ENCODE measurements around the gene EXT2.

The EXT2 gene

GRCh38 chr11:44243086-44243485 is 147.6 kb downstream of the EXT2 start:
- DNase-seq (ENCODE audit: low read depth in 2 of 2), result no peak

DNA sequence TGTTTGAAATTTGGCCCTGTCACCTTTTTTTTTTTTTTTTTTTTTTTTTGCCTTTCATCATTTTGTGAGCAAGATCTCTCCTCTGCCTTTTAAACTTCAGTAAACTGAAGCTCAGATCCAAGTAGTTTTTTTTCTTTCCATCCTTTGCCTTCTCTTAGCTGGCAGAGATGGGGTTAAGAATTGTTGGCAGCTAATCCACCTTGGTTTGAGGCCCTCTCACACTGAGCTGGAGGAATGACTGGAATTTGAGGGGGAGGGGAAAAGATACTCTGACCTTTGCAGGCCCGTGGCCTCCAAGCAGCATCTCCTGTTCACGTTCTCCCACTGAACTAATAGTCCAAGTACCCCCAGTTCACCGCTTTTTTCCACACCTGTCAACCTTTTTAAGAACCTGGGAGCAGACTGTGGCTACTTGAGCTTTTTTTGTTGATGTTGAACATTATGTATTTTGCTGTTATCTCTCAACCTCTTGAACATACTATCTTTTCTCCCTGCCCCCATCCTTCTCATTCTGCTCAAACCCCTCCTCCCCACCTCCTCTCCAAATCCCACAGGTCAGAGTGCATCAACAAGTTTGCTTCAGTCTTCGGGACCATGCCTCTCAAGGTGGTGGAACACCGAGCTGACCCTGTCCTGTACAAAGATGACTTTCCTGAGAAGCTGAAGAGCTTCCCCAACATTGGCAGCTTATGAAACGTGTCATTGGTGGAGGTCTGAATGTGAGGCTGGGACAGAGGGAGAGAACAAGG is 148.3 kb downstream of the EXT2 start:
- no peak for DNase-seq (ENCODE audit: low read depth in 2 of 2)

DNA sequence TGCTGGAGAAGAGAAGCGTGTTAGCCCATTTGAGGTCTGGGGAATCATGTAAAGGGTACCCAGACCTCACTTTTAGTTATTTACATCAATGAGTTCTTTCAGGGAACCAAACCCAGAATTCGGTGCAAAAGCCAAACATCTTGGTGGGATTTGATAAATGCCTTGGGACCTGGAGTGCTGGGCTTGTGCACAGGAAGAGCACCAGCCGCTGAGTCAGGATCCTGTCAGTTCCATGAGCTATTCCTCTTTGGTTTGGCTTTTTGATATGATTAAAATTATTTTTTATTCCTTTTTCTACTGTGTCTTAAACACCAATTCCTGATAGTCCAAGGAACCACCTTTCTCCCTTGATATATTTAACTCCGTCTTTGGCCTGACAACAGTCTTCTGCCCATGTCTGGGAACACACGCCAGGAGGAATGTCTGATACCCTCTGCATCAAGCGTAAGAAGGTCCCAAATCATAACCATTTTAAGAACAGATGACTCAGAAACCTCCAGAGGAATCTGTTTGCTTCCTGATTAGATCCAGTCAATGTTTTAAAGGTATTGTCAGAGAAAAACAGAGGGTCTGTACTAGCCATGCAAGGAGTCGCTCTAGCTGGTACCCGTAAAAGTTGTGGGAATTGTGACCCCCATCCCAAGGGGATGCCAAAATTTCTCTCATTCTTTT is 149.3 kb downstream of the EXT2 start:
- no peak for DNase-seq (ENCODE audit: low read depth in 2 of 2)

DNA sequence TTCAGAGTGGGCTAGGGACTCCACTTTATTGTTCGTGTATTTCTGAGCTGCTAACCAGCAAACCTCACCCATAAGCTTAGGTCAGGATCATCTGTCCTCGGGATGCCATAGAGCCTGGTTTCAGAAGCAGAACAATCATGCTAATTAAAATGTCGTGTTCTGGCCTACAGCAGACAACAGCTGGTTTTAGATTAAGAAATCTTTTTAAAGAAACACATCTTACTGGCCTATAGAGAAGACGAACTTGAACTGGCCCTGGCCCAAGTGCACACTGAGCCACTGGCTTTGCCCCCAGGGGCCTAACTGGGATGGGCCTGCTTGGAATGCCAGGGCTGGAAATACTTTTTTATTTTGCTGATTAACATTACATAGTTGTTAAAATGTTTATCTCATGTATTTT is 151.2 kb downstream of the EXT2 start:
- DNase-seq (ENCODE audit: low read depth in 2 of 2), result no peak

DNA sequence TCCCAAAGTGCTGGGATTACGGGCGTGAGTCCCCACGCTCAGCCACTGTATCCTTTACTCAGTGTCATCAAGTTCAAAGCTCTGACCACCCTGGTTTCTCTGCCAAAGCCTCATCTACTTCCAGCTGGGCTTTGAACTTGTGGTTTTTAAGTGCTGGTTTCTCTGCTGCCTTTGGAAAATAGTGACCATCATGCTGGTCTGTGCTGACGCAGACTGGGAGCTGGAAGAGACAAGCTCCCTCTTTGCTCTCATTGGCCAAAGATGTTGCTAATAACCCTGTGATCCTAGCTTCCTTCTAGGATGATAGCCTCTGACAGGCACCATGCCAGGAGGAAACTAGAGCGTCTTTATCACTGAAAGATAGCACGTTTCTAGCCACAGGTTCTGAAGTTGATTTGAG is 152.0 kb downstream of the EXT2 start:
- no peak for DNase-seq (ENCODE audit: low read depth in 2 of 2)

DNA sequence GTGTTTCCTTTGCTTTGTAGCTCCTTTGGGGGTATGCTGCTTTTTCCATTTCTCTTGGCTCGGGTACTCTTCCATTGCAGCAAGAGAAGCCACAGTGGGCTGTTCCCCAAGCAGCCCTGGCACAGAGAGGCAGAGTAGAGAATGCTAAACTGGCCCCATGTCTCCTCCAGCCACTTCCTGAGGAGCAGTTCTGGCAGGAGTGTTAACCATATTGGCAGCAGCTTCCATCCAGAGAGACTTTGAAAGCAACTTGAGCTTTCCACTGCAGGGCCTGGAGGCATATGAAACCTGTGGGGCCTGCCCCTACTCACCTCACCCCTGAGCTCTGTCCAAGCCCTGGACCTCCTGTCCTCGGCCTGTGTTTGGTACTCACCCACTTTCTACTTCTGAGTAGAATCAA is 152.6 kb downstream of the EXT2 start:
- DNase-seq (ENCODE audit: low read depth in 2 of 2), result no peak

GRCh38 chr11:44250421-44250820 is 154.9 kb downstream of the EXT2 start:
- no peak for DNase-seq (ENCODE audit: low read depth in 2 of 2)

DNA sequence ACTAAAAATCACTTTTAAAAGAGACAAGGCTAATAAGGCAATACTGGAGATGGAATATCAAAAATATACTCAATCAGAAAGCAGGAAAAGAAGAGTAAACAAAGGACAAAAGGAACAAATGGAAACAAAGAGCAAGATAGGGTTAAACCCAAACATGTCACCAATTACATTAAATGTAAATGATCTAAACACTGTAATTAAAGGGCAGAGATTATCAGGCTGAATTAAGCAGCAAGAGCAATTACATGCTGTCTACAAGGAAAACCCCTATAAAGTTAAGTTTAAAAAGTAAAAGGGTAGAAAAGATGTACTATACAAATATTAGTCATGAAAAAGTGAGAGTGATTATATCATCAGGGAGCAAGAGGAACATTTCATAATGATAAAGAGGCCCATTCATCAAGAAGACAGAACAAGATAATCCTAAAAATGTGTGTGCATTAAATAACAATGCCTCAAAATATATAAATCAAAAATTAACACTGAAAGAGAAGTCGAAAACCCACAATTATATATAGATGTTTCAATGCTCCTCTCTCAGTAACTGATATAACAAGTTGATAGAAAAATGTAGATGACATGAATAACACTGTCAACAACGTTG is 157.6 kb downstream of the EXT2 start:
- DNase-seq (ENCODE audit: low read depth in 2 of 2), result no peak

DNA sequence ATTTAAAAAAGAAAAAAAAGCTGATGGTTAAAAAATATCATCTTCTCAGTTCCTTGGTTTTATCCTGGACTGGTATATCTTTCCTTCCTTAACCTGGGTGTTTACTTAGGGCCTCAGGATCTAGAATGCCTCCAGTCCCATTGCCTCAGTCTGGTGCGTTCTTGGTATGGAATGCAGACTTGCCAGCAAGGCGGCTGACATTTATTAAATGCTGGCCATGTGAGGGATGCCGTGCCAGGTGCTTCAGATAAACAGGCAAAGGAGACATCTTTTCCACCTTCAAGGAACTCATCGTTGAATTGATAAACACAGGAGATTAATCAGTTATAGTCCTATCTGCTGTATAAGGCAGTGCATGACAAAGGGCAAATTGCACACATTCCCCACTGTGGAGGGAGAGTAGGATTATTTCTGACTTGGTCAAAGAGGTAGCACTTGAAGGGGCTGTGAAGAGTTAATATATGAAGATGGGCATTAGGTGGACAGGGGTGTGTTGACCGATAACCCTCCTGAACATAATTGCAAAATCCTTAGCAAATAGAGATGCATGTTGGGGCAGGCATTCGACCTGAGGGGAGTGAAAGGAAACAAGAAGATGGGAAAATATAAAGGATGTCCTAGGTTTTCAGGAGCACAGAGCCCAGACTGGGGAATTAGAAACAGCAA is 160.1 kb downstream of the EXT2 start:
- DNase-seq (ENCODE audit: low read depth in 2 of 2), result no peak

GRCh38 chr11:44256673-44257291 is 161.3 kb downstream of the EXT2 start:
- no peak for DNase-seq (ENCODE audit: low read depth in 2 of 2)

GRCh38 chr11:44257338-44258189 is 162.1 kb downstream of the EXT2 start:
- no peak for DNase-seq (ENCODE audit: low read depth in 2 of 2)

DNA sequence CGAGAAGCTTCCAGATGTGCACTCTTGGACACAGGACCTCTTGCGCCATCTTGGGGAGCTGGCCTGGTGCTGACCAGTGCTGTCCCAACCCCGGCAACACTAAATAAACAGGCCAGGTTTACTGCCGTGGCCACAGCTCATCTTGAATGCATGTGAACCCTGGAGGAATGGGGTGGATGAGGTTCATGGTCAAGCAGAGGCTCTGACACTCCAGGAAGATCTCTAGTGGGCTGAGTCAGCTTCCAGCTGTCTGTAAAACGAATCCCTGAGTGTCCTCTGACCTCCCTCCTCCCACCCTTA is 162.7 kb downstream of the EXT2 start:
- no peak for DNase-seq (ENCODE audit: low read depth in 2 of 2)

GRCh38 chr11:44258839-44259420 is 163.5 kb downstream of the EXT2 start:
- DNase-seq (ENCODE audit: low read depth in 2 of 2), result no peak

DNA sequence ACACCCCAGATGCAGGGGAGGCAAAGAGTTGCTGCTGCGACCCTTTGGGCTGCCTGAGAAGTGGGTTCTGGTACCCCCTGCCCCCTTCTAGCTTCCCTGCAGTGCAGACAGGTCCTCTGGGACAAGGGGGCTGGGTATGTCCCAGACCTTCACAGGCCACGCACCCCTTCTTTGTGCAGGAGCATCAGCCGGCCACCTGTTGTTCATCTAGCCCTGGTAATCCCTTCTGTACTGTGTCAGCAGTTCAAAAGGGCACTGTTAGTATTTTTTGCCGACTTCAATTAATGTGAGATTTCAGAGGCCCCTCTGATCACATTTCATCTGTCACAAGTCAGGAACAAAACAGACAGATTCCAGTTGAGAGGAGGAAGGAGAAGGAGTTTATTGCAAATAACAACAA is 164.6 kb downstream of the EXT2 start:
- no peak for DNase-seq (ENCODE audit: low read depth in 2 of 2)

GRCh38 chr11:44261800-44262591 is 166.5 kb downstream of the EXT2 start:
- no peak for DNase-seq (ENCODE audit: low read depth in 2 of 2)

DNA sequence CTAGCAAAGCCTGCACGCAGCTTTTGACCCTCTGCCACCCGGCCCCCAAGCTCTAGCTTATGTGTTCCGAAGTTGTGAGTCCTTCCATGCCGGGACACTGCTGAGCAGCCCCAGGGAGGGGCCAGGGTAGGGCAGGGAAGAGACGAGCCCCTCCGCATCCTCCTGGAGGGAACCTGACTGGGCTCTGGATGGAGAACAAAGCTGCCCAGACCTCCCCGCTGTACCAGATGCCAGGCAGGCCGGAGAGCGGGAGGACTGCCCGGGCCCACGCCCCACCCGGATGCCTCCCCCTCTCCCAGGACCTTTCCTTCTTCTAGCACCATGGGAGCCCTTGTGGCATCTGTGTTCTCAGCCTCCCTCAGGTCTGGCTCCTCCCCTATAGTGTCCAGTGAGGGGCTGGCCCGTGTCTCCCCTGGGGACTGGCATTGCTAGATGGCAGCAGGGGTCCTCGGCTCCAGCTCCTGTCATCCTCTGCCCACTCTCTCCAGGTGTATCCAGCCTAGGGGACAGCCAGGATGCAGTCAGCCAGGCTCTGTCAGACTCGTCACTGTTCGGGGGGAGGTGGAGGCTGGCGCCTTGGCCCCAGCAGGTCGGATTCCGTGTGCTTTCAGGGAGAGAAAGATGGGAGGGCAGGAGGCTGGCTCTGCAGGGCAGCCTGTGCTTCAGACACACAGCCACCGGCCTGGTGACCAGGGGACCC is 168.4 kb downstream of the EXT2 start:
- no peak for DNase-seq (ENCODE audit: low read depth in 2 of 2)

DNA sequence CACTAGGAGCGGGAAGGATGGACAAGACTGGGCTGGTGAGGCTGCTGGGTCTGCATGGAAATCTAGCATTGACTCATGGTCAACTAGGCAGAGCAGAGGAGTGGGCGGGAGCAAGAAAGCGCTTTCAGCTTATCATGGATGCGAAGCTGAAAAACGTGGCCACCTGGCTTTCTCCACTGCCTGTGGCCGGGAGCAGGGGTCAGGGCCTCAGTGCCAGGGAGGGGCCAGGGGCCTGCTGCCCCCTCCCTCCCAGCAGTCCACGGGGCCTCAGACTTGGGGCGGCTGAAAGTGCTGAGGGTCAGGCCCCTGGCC is 168.9 kb downstream of the EXT2 start:
- DNase-seq (ENCODE audit: low read depth in 2 of 2), result no peak

GRCh38 chr11:44264761-44265160 is 169.3 kb downstream of the EXT2 start:
- no peak for DNase-seq (ENCODE audit: low read depth in 2 of 2)

- no peak for DNase-seq (ENCODE audit: low read depth in 2 of 2)
These were observed 170.7 kb downstream of the EXT2 start for GRCh38 chr11:44266056-44266780.
